Tibial nerve (tissue), 4 donors: ENCODE results near the gene MORN3.
"Not testable (repeated sequence)": the region's sequence is repeated elsewhere in the genome, so short reads cannot be mapped to it uniquely, and the experiment has no call there.

Experiments
- CTCF ChIP-seq, 5 experiments: fragments of 200-600 bp in 3 of 5; fragments of 450-650 bp in 2 of 5; sonication (generic) in 3 of 5; IDR thresholded peaks; one replicate each; pipeline ENCODE4 v1.5.1; 2016 to 2019; ENCODE audit warnings: antibody characterized with exemption in 5 of 5, mild to moderate bottlenecking in 3 of 5, moderate library complexity in 2 of 5
- EP300 ChIP-seq, 2 donors: sonication (generic); formaldehyde crosslinking; IDR thresholded peaks; one replicate each; pipeline ENCODE4 v1.6.1; 2017; ENCODE audit warnings: antibody characterized with exemption in 2 of 2, mild to moderate bottlenecking in 1 of 2
- POLR2A ChIP-seq, 2 donors: fragments of 450-650 bp; IDR thresholded peaks; one replicate each; pipeline ENCODE4 v1.6.1; 2017; ENCODE audit warnings: antibody characterized with exemption in 2 of 2, mild to moderate bottlenecking in 2 of 2, moderate library complexity in 2 of 2

- TF ChIP-seq POLR2A, CTCF, EP300 (IDR thresholded peaks at IDR 0.05): not testable (repeated sequence)
Observed at GRCh38 chr12:121692744-121693143, 23.3 kb upstream of the MORN3 start.
